CD4-positive, alpha-beta T cell treated with Interleukin-6 at 100 ng/mL for 8 hours (primary cell): ENCODE measurements around the gene SPCS2.
"Not testable (repeated sequence)": the region's sequence is repeated elsewhere in the genome, so short reads cannot be mapped to it uniquely, and the experiment has no call there.

Experiments used
- DNase-seq: peaks from one replicate; pipeline ENCODE4 v3.0.0-alpha.2; 2020; ENCODE audit warnings: mixed read lengths, low spot score

Gene SPCS2

GRCh38 chr11:75001686-75002085, 52.6 kb downstream of the SPCS2 start:
- DNase-seq = no peak

GRCh38 chr11:75002516-75002915, 53.5 kb downstream of the SPCS2 start:
- no peak for DNase-seq

GRCh38 chr11:75004215-75004614, 55.1 kb downstream of the SPCS2 start:
- no peak for DNase-seq

GRCh38 chr11:75011357-75011756, 62.3 kb downstream of the SPCS2 start:
- DNase-seq = no peak

- no peak for DNase-seq
These were observed 62.8 kb downstream of the SPCS2 start for GRCh38 chr11:75011872-75012271.

GRCh38 chr11:75013051-75013450, 64.0 kb downstream of the SPCS2 start:
- no peak for DNase-seq

GRCh38 chr11:75014129-75014528, 65.1 kb downstream of the SPCS2 start:
- DNase-seq = no peak

GRCh38 chr11:75019200-75019599, 70.1 kb downstream of the SPCS2 start:
- not testable (repeated sequence) for DNase-seq

GRCh38 chr11:75020328-75020727, 71.3 kb downstream of the SPCS2 start:
- DNase-seq = not testable (repeated sequence)

GRCh38 chr11:75022296-75022695, 73.2 kb downstream of the SPCS2 start:
- no peak for DNase-seq

GRCh38 chr11:75022759-75023396, 73.8 kb downstream of the SPCS2 start:
- DNase-seq = peak; percentile 66

- DNase-seq = no peak
These were observed 74.5 kb downstream of the SPCS2 start for GRCh38 chr11:75023446-75024067.

- no peak for DNase-seq
These were observed 75.0 kb downstream of the SPCS2 start for GRCh38 chr11:75024068-75024449.

- DNase-seq = no peak
These were observed 75.7 kb downstream of the SPCS2 start for GRCh38 chr11:75024764-75025211.

GRCh38 chr11:75025561-75025960, 76.5 kb downstream of the SPCS2 start:
- no peak for DNase-seq

- DNase-seq = no peak
These were observed 79.3 kb downstream of the SPCS2 start for GRCh38 chr11:75028321-75028720.
